NCI-H146 treated with DMSO at 0.1 percent for 48 hours (cell line): ENCODE measurements around the gene NSF.
"Not testable (repeated sequence)": the region's sequence is repeated elsewhere in the genome, so short reads cannot be mapped to it uniquely, and the experiment has no call there.

Experiments
- DNase-seq: peaks from one replicate; lab custom pipeline; 2025; ENCODE audit not compliant: unreplicated experiment; lab: John Stamatoyannopoulos, UW

The NSF gene

GRCh38 chr17:46590157-46591146, at the start of gene NSF:
TSS of gene NSF (plus strand) at chr17:46590669. CDS start at chr17:46590776, 107 bp downstream.
- DNase-seq: not testable (repeated sequence)

DNA sequence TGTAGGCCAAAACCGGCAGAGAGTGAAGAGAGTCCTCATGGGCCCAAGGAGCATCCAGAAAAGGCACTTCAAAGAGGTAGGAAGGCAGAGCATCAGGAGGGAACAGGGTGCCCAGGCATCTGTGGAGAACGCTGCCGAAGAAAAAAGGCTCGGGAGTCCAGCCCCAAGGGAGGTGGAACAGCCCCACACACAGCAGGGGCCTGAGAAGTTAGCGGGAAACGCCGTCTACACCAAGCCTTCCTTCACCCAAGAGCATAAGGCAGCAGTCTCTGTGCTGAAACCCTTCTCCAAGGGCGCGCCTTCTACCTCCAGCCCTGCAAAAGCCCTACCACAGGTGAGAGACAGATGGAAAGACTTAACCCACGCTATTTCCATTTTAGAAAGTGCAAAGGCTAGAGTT, 41.9 kb upstream of the NSF start:
- DNase-seq: not testable (repeated sequence)

GRCh38 chr17:46559155-46559554, 31.3 kb upstream of the NSF start:
- DNase-seq: not testable (repeated sequence)

DNA sequence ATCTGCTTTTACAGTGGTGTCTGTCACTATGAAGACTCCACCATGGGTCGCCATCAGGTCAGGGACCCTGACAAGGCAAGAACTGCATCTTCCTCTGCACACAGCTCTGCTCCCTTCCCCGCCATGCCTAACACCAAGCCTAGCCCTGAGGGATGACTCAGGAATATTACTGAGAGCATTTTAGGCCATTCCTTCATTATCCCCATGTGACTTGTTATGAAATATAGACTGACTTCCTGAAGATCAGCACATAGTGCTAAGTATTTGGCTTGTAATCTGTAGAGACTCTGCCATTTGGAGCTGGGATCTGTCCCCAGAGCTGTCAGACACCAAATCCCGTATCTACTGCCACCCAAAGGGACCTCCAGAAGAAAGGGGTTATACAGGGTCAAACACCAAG, 30.4 kb upstream of the NSF start:
- not testable (repeated sequence) for DNase-seq

DNA sequence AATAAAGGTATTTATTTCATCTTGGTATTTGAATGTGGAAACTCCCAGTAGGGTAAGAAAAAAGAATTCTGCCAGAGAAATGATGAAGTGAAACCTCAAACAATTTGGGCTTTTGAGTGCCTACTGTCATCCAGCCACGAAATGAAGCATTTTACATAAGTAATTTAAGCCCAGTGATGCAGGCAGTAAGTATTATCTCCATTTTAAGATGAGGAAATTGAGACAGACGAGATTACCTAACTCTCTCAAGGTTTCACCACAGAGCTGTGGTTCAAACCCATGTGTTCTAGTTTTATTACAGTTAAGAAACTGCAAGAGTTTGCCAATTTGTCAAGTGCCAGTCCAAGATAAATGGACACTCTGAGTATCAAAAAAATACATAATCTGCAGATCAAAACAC, 24.2 kb upstream of the NSF start:
- DNase-seq: not testable (repeated sequence)

- DNase-seq: not testable (repeated sequence)
These were observed 23.5 kb upstream of the NSF start for GRCh38 chr17:46566980-46567379.

DNA sequence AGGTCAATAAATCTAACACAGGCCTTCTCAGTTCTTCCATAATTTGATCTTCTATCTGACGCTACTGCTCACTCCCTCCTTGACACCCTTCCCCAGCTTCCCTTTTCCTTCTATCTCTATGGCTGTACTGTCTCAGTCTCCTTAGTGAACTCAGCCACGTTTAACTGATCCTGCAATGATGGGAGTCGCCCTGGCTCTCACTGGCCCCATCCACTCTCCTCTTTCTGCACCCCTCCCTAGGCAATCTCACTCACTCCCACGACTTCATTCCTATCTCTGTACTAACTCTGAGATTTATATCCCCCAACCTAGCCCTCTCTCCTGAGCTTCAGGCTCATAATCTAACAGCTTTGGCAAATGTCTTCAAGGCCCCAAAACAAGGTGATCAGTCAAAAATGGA, 18.7 kb upstream of the NSF start:
- DNase-seq: not testable (repeated sequence)

GRCh38 chr17:46579083-46580075, 11.1 kb upstream of the NSF start, which contains the start of gene ARL17A:
TSS of gene ARL17A (minus strand) at chr17:46579691. CDS start at chr17:46576322, 3,369 bp downstream.
- DNase-seq: not testable (repeated sequence)

DNA sequence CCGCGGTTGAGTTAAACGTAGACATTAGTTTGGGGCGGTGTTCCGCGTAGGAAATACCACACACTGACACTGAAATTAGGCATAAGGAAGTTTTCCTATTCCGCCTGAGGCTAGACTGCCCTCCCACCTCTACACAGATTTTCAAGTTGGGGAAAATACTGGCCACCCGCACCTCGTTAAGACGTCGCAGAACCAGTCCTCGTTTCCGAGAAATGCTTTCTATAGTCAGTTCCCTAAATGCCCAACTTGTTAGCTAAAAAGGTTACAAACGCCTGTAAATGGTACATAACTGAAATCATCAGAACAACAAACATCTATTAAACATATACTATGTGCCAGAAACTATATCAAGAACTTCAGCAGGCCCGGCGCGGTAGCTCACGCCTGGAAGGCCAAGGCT, 10.4 kb upstream of the NSF start:
- DNase-seq: not testable (repeated sequence)

DNA sequence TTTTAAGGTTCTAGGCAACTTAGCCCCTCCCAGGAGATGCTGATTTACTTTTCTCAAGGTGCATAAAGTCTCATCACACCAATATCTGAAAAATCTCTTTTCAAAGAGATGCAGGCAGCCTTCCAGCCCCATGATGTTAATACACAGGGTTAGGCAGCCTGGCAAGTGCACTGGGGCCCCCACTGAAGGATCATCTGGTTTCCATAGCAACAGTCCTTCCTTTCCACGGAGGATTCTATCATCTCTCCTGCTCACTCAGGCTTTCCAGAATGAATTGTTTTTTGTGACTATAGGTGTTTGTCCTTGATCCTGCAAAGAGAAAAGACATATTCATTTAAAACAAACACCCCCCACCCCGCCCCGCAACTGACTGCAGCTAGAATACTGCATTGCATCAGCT, 5.0 kb upstream of the NSF start:
- not testable (repeated sequence) for DNase-seq

DNA sequence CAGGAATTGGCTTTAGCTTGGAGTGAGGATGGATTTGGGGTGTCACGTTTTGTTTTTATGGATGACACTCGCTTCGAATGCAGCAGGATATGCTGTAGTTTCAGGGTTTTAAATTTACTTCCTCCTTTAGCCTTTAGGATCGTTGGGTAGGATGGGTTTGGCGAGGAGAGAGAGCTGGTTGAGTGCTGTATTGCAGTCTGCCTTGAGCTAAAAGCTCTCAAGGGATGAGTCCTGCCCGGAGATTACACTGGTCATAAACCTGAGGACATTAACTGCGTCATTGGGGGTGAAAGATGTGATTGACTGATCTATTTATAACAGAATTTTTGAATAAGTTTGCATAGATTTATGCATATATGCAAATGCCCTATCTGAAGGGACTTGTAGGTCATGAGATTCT, 863 bp downstream of the NSF start:
- DNase-seq: not testable (repeated sequence)

- DNase-seq: not testable (repeated sequence)
These were observed 8.0 kb downstream of the NSF start for GRCh38 chr17:46598344-46598931.

DNA sequence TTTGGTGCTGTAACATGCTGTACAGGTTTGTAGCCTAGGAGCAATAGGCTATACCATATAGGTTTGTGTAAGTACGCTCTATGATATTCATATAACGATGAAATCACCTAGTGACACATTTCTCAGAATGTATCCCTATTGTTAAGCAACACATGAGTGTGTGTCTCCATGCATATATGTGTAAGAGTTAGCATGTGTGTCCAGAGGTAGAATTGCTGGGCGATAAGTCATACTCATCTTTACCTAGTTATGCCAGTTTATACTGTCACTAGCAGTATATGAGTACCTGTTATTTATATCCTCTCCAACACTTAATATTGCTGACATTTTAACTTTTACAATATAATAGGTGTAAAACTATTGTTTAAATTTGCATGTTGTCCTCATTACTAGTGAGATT, 10.3 kb downstream of the NSF start:
- not testable (repeated sequence) for DNase-seq

DNA sequence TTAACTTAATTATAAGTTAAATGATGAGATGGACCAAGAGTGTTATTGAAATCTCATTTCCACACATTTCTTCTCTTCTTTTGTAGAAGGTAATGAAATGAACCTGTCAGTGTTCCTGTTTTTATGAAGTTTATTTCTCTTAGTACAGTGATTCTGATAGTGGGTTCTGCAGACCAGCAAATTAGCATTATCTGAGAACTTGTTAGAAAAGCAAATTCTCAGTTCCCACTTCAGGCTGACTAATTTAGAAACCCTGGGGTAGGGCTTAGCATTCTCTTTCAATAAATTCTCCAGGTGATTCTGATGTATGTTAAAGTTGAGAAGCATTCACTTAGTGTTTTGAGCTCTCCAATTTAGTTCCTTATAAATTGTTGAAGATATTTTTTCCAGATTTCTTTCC, 12.7 kb downstream of the NSF start:
- not testable (repeated sequence) for DNase-seq

- DNase-seq: not testable (repeated sequence)
These were observed 20.8 kb downstream of the NSF start for GRCh38 chr17:46611304-46611703.

GRCh38 chr17:46613876-46614275, 23.4 kb downstream of the NSF start:
- not testable (repeated sequence) for DNase-seq

DNA sequence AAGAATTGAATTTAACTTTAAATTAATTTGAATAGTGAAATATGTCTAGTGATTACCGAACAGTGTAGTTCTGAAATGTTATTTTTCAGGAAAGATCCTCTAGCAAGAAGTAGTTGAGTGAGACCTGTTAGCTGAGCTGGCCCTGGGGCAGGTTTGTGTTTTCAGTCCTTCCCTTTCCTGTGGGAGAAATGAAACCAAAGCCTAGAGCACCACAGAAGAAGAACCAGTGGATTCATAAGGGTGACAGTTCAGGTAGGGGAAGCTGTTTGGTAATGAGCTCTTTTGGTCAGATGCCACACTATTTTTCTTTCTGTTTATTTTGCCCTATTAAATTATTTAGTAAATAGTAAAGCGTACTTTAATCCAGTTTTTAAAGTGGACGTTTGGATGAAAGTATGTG, 26.7 kb downstream of the NSF start:
- DNase-seq: not testable (repeated sequence)

- not testable (repeated sequence) for DNase-seq
These were observed 28.5 kb downstream of the NSF start for GRCh38 chr17:46618975-46619374.

DNA sequence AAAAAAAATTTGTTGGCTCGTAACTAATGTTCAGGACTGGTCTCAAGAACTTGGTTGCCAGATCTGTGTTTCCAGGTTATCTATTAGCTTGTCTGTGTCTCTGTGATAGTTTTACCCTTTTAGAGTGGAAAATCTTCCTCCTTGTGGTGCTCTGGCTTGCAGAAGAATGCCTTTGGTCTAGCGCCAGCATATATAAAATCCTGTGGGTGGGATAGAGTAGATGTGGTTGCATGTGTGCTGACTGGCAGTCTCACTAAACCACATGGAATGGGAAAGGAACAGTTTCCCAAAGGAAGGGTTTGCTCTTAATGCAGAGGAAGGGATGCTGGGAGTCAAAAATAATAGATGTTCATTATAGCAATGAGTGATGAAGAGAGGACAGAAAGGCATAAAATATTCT, 33.3 kb downstream of the NSF start:
- DNase-seq: not testable (repeated sequence)

- not testable (repeated sequence) for DNase-seq
These were observed 34.3 kb downstream of the NSF start for GRCh38 chr17:46624726-46625125.

DNA sequence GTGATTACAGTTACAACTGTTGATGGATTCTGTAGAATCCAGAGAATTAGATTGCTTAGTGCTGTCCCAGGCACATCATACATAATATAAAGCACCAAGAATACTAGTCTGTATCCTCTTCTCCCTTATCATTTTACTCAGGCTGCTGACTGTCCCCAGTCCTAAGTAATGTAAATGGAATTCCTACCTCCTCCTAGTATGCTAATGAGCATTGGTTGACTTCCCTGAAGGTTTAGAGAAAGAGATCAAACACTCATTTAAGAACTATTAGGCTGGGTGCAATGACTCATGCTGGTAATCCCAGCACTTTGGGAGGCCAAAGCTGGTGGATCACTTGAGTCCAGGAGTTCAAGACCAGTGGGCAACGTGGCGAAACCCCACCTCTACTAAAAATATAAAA, 37.0 kb downstream of the NSF start:
- not testable (repeated sequence) for DNase-seq
